Tibial nerve (tissue), 3 donors: ENCODE data around the gene ZNF394.

Source experiments
- POLR2A ChIP-seq, 2 donors: fragments of 450-650 bp; IDR thresholded peaks; one replicate each; pipeline ENCODE4 v1.6.1; 2017; ENCODE audit warnings: antibody characterized with exemption in 2 of 2, mild to moderate bottlenecking in 2 of 2, moderate library complexity in 2 of 2
- TF ChIP-seq, protein P1 (sequence below), 5 experiments: fragments of 200-600 bp in 3 of 5; fragments of 450-650 bp in 2 of 5; sonication (generic) in 3 of 5; IDR thresholded peaks; one replicate each; pipeline ENCODE4 v1.5.1; 2016 to 2019; ENCODE audit warnings: antibody characterized with exemption in 5 of 5, mild to moderate bottlenecking in 3 of 5, moderate library complexity in 2 of 5

DNA sequence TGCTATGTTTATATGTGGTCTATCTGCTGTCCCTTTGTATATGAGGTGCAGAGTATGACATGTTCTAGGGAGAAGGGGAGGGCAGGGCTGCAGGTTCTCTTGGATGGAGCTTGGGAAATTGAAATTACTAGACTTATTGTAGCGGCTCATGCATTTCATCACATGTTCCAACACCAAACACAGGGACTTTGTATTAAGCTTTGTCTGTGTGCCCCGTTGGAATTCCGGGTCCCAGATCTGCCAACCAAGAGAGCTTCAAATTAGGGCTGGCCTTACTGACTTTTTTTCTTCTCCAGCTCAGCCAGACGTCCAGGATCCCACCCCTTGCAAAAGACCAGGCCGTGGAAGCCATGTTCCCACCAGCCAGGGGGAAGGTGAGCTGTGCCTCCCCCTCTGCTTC, 24.0 kb downstream of the ZNF394 start:
- TF ChIP-seq, protein P1, sequence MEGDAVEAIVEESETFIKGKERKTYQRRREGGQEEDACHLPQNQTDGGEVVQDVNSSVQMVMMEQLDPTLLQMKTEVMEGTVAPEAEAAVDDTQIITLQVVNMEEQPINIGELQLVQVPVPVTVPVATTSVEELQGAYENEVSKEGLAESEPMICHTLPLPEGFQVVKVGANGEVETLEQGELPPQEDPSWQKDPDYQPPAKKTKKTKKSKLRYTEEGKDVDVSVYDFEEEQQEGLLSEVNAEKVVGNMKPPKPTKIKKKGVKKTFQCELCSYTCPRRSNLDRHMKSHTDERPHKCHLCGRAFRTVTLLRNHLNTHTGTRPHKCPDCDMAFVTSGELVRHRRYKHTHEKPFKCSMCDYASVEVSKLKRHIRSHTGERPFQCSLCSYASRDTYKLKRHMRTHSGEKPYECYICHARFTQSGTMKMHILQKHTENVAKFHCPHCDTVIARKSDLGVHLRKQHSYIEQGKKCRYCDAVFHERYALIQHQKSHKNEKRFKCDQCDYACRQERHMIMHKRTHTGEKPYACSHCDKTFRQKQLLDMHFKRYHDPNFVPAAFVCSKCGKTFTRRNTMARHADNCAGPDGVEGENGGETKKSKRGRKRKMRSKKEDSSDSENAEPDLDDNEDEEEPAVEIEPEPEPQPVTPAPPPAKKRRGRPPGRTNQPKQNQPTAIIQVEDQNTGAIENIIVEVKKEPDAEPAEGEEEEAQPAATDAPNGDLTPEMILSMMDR (IDR thresholded peaks at IDR 0.05): no peak
- TF ChIP-seq POLR2A (IDR thresholded peaks at IDR 0.05): no peak
